Prostate gland (tissue), 1 donor: ENCODE results near the gene RAB15.
"Not testable (repeated sequence)": the region's sequence is repeated elsewhere in the genome, so short reads cannot be mapped to it uniquely, and the experiment has no call there.

Experiments
- POLR2A ChIP-seq: fragments of 450-650 bp; IDR thresholded peaks from one replicate; pipeline ENCODE4 v1.6.1; 2016; ENCODE audit warnings: antibody characterized with exemption, mild to moderate bottlenecking
- POLR2AphosphoS5 ChIP-seq: sonication (generic); formaldehyde crosslinking; IDR thresholded peaks from one replicate; pipeline ENCODE4 v1.6.1; 2017; ENCODE audit warnings: antibody characterized with exemption

DNA sequence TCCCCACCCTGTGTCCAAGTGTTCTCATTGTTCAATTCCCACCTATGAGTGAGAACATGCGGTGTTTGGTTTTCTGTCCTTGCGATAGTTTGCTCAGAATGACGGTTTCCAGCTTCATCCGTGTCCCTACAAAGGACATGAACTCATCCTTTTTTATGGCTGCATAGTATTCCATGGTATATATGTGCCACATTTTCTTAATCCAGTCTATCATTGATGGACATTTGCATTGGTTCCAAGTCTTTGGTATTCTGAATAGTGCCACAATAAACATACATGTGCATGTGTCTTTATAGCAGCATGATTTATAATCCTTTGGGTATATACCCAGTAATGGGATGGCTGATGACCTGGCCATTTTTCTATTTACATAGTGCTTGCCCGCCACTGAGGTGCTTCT lies 58.7 kb downstream of the RAB15 start:
- TF ChIP-seq POLR2A, POLR2AphosphoS5: not testable (repeated sequence)
